WTC11 (cell line): ENCODE measurements around the gene OLFM2.

ENCODE experiments used
- TF ChIP-seq, protein P1 (sequence below): fragments of 200-600 bp; IDR thresholded peaks from 2 replicates; pipeline ENCODE4 v1.8.0; 2022; ENCODE audit warnings: antibody characterized with exemption
- TF ChIP-seq, protein P2 (sequence below): sonication (generic); formaldehyde crosslinking; IDR thresholded peaks from 2 replicates; pipeline ENCODE4 v1.8.1; 2023; ENCODE audit warnings: mild to moderate bottlenecking, missing genetic modification reagents

DNA sequence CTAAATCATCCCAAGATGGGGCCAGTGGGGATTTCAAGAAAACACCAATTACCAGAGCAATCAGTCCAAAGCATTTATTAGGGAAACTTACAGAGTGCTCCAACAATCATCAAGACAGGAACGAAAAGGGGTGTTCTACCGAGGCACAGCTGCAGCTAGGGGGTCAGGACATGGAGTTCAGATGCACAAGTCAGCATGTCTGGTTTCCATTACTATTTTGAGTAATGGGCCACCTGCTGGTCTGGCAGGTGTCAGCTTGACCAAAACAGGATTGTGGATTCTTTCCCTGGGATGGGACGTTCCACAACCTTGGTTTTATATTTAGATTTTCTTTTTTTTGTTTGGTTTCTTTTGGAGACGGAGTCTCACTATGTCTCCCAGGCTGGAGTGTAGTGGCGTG is 112.5 kb downstream of the OLFM2 start:
- TF ChIP-seq, protein P1, sequence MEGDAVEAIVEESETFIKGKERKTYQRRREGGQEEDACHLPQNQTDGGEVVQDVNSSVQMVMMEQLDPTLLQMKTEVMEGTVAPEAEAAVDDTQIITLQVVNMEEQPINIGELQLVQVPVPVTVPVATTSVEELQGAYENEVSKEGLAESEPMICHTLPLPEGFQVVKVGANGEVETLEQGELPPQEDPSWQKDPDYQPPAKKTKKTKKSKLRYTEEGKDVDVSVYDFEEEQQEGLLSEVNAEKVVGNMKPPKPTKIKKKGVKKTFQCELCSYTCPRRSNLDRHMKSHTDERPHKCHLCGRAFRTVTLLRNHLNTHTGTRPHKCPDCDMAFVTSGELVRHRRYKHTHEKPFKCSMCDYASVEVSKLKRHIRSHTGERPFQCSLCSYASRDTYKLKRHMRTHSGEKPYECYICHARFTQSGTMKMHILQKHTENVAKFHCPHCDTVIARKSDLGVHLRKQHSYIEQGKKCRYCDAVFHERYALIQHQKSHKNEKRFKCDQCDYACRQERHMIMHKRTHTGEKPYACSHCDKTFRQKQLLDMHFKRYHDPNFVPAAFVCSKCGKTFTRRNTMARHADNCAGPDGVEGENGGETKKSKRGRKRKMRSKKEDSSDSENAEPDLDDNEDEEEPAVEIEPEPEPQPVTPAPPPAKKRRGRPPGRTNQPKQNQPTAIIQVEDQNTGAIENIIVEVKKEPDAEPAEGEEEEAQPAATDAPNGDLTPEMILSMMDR: no peak
- TF ChIP-seq, protein P2, sequence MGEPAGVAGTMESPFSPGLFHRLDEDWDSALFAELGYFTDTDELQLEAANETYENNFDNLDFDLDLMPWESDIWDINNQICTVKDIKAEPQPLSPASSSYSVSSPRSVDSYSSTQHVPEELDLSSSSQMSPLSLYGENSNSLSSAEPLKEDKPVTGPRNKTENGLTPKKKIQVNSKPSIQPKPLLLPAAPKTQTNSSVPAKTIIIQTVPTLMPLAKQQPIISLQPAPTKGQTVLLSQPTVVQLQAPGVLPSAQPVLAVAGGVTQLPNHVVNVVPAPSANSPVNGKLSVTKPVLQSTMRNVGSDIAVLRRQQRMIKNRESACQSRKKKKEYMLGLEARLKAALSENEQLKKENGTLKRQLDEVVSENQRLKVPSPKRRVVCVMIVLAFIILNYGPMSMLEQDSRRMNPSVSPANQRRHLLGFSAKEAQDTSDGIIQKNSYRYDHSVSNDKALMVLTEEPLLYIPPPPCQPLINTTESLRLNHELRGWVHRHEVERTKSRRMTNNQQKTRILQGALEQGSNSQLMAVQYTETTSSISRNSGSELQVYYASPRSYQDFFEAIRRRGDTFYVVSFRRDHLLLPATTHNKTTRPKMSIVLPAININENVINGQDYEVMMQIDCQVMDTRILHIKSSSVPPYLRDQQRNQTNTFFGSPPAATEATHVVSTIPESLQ (CRISPR knock-in tag): no peak
